LNCAP (cell line): Measurements from ENCODE around the gene SLC22A2.

ENCODE experiments used
- TF ChIP-seq, protein P1 (sequence below): fragments of 450-650 bp; IDR thresholded peaks from 2 replicates; pipeline ENCODE4 v1.5.1; 2017; ENCODE audit warnings: mild to moderate bottlenecking

Gene SLC22A2

DNA sequence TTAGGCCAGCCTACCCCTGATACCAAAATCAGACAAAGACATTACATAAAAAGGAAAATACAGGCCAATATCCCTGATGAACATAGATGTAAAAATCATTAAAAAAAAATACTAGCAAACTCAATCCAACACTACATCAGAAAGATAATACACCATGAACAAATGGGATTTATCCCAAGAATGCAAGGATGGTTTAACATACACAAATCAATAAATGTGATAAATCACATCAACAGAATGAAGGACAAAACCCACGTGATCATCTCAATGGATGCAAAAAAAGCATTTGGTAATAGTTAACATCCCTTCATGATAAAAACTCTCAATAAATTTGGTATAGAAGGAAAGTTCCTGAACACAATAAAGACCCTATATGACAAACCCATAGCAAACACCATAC, 63.8 kb downstream of the SLC22A2 start:
- TF ChIP-seq, protein P1, sequence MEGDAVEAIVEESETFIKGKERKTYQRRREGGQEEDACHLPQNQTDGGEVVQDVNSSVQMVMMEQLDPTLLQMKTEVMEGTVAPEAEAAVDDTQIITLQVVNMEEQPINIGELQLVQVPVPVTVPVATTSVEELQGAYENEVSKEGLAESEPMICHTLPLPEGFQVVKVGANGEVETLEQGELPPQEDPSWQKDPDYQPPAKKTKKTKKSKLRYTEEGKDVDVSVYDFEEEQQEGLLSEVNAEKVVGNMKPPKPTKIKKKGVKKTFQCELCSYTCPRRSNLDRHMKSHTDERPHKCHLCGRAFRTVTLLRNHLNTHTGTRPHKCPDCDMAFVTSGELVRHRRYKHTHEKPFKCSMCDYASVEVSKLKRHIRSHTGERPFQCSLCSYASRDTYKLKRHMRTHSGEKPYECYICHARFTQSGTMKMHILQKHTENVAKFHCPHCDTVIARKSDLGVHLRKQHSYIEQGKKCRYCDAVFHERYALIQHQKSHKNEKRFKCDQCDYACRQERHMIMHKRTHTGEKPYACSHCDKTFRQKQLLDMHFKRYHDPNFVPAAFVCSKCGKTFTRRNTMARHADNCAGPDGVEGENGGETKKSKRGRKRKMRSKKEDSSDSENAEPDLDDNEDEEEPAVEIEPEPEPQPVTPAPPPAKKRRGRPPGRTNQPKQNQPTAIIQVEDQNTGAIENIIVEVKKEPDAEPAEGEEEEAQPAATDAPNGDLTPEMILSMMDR = no peak

DNA sequence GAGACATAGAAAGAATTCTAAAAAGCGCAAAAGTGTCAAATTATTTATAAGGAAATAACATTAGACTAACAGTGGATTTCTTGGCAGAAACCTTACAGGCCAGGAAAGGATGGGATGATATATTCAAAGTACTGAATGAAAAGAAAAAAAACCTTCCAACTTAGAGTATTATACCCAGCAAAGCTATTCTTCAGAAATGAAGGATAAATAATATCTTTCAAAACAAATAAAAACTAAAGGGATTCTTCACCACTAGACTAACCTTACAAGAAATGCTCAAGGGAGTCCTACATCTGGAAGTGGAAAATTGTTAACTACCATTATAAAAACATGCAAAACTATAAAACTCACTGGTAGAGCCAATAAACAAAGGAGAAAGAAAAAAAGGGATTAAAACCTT, 65.8 kb downstream of the SLC22A2 start:
- TF ChIP-seq, protein P1 = no peak

DNA sequence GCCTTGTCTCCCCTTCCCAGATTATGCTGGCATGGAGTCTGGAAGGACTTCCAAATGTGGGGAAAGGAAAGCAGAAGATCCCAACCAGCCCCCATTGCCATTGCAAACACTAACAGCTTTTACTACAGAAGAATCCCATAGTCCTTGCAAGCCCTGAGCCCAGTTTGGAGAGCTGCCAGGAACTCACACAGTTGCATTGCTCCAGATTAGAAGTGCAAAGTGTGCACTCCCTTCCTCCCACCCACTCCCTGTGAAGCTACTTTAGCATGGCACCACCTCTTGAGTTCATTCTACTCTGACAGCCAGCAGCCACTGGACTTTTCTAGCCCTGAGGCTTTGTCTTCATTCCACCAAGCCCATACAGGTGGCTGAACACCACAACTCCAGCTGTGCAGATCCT, 67.6 kb downstream of the SLC22A2 start:
- TF ChIP-seq, protein P1 = no peak

DNA sequence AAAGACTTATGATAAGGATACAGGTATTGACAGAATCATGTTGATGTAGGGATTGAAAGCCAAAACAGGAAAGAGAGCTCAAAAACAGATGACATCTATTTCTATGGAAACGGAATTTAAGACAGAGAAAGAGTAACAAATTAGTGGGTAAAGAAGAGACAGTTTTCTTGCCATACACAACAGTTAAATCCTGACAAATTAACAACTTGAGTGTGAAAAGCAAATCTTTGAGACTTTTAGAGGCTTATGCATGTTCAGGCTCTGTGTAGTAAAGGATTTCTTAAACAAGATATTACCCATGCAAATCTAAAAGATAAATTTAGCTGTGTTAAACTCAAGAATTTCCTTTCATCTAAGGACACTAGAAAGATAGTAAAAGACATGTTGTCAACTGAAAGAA, 68.5 kb downstream of the SLC22A2 start:
- TF ChIP-seq, protein P1 = no peak

DNA sequence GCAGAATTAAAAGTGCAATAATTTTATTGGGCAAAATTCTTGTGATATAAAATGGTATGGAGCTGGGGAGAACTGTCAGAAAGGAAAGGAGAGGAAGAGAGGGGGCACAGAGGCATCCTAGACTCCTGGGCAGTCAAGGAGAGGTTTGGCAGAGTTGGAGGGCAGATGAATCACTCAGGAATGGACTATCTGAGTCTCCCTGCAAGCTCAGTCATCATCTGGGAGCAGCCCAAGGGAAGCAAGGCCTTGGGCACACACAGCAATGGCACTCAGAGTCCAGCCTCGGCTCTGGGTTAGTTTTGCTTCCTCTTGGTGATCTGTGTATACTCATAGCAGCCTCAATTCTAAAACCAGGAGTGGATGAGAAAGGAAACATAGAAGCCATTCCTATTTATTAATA, 69.8 kb downstream of the SLC22A2 start:
- TF ChIP-seq, protein P1 = no peak

DNA sequence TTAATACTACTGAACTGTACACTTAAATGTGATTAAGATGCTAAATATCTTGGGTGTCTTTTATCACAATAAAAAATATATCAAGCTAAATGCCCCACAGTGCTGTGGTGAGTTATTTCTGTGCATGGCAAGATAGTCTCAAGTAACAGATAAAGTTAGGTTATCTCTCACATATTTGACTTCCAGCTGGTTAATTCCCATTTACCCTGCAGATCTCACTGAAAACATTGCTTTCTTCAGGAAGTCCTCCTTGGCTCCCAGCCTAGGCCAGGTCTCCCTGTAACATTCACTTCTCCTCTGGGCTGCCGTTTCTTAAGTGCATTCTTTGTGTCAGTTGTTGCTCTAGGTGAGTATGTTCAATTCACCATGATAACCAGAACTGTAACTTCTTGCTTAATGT, 77.9 kb downstream of the SLC22A2 start:
- TF ChIP-seq, protein P1 = no peak

DNA sequence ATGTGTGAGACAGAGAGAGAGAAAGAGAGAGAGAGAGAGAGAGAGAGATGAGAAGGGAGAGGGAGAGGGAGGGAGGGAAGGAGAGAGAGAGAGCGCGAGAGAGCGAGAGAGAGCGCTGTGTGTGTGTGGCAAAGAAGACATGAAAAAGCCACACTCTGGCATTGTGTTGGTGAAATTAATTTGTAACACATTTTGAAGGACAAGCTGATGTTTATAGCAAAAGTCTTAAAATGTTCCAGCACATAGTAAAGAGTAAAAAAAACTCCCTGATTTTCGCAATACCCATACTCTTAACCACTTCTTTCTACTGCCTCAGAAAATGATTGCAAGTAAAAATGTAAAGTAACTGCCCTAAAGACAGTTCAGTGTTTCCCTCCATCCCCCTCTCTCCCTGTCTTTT, 80.3 kb downstream of the SLC22A2 start:
- TF ChIP-seq, protein P1 = no peak

DNA sequence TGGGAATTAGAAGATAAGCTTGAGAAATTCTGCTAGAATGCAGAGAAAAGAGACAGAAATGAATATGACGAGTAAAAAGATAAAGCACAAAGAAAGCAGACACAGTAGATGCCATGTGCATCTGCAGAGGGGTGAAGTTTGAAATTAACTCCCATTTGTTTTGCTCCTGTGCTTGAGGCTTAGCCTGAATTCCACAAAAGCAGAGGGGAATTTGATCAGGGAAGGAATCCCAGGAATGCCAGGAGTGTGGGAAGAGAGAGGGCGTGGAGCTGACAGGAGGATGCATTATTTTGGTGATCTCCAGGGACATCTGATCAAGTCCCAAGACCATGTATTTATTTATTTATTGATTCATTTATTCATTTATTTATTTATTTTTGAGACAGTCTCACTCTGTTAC, 81.4 kb downstream of the SLC22A2 start:
- TF ChIP-seq, protein P1 = no peak
